IMR-90 (cell line): Measurements from ENCODE around the gene ASTL. TPM values are rescaled to one million over a fixed set of nuclear protein-coding genes. Genes with fewer than 3 reads are reported as not detected.

ENCODE experiments used
- ATAC-seq: fragments of 200-7000 bp; cut with Tn5 transposase; 2 replicates; pipeline ENCODE4 v1.9.1; 2020; ENCODE audit warnings: low read depth, mild to moderate bottlenecking, moderate library complexity
- BruUV-seq: library from RNA; stranded (reverse); fragments of 400-500 nt; replicated peaks from 2 replicates; lab custom pipeline; 2021; lab: Mats Ljungman, UMichigan
- CTCF ChIA-PET: fragments of 300-600 bp; formaldehyde crosslinking; extraction: SDS; loops from one replicate; lab custom pipeline; 2021; ENCODE audit warnings: antibody characterized with exemption; lab: Yijun Ruan, JAX
- POLR2A ChIA-PET: fragments of 300-600 bp; sonication (Branson Sonifier 250); formaldehyde crosslinking; loops from one replicate; lab custom pipeline; 2022; ENCODE audit warnings: antibody characterized with exemption; ENCODE audit not compliant: unreplicated experiment; lab: Charles Lee
- DNase-seq: peaks from one replicate; pipeline ENCODE4 v3.0.0; 2013
- H2AFZ ChIP-seq: replicated peaks from 2 replicates; pipeline ENCODE3; 2013; ENCODE audit warnings: low read length, mild to moderate bottlenecking; ENCODE audit not compliant: poor library complexity
- H2AK5ac ChIP-seq: 2 replicates; pipeline ENCODE4 v1.6.1; 2013; ENCODE audit warnings: low read depth, low read length, inconsistent platforms
- H2AK9ac ChIP-seq: replicated peaks from 2 replicates; pipeline ENCODE3; 2013; ENCODE audit warnings: mild to moderate bottlenecking, low read depth, low read length, moderate library complexity; ENCODE audit not compliant: poor library complexity
- H2BK120ac ChIP-seq: 2 replicates; pipeline ENCODE4 v1.6.1; 2013; ENCODE audit warnings: low read depth, low read length, inconsistent platforms
- H2BK15ac ChIP-seq: 3 replicates; pipeline ENCODE4 v1.6.1; 2013; ENCODE audit warnings: low read depth, low read length, inconsistent platforms
- H2BK20ac ChIP-seq: 2 replicates; pipeline ENCODE4 v1.6.1; 2013; ENCODE audit warnings: low read depth, mild to moderate bottlenecking, inconsistent platforms, low read length, moderate library complexity
- H2BK5ac ChIP-seq: 2 replicates; pipeline ENCODE4 v1.6.1; 2013; ENCODE audit warnings: mild to moderate bottlenecking, low read depth, low read length, inconsistent platforms; ENCODE audit not compliant: poor library complexity, severe bottlenecking
- H3K14ac ChIP-seq: replicated peaks from 2 replicates; pipeline ENCODE4 v1.6.1; 2013; ENCODE audit warnings: low read depth, low read length, inconsistent platforms
- H3K18ac ChIP-seq: 2 replicates; pipeline ENCODE4 v1.6.1; 2013; ENCODE audit warnings: low read depth, low read length, control low read depth
- H3K23ac ChIP-seq: 2 replicates; pipeline ENCODE4 v1.6.1; 2013; ENCODE audit warnings: low read depth, low read length, inconsistent platforms
- H3K27ac ChIP-seq: 2 replicates; pipeline ENCODE4 v1.5.1; 2013; ENCODE audit warnings: mild to moderate bottlenecking, control low read depth, low read length; ENCODE audit not compliant: insufficient read depth
- H3K27me3 ChIP-seq: 2 replicates; pipeline ENCODE4 v1.6.1; 2013; ENCODE audit warnings: low read length; ENCODE audit not compliant: control insufficient read depth, insufficient read depth
- H3K36me3 ChIP-seq: 2 replicates; pipeline ENCODE4 v1.6.1; 2013; ENCODE audit warnings: low read length, mixed read lengths; ENCODE audit not compliant: control insufficient read depth, insufficient read depth
- H3K4ac ChIP-seq: 2 replicates; pipeline ENCODE4 v1.6.1; 2013; ENCODE audit warnings: low read depth, low read length, inconsistent platforms
- H3K4me1 ChIP-seq: 2 replicates; pipeline ENCODE4 v1.6.1; 2013; ENCODE audit warnings: low read length, mixed read lengths; ENCODE audit not compliant: control insufficient read depth, insufficient read depth
- H3K4me2 ChIP-seq: 2 replicates; pipeline ENCODE4 v1.6.1; 2013; ENCODE audit warnings: low read depth, mild to moderate bottlenecking, control low read depth, low read length, moderate library complexity
- H3K4me3 ChIP-seq: 2 replicates; pipeline ENCODE4 v1.5.1; 2013; ENCODE audit warnings: low read depth, mild to moderate bottlenecking, control low read depth, low read length, moderate library complexity; ENCODE audit not compliant: insufficient read depth
- H3K56ac ChIP-seq: 2 replicates; pipeline ENCODE4 v1.6.1; 2013; ENCODE audit warnings: low read length, inconsistent platforms; ENCODE audit not compliant: insufficient read depth; ENCODE audit errors: extremely low read depth
- H3K79me1 ChIP-seq, 2 experiments: 2 replicates each; pipeline ENCODE4 v1.6.1; 2013; ENCODE audit warnings: low read length in 2 of 2, inconsistent platforms in 1 of 2, low read depth in 1 of 2
- H3K9ac ChIP-seq: 2 replicates; pipeline ENCODE4 v1.6.1; 2013; ENCODE audit warnings: low read depth, low read length, control low read depth
- H3K9me1 ChIP-seq: 2 replicates; pipeline ENCODE4 v1.6.1; 2013; ENCODE audit warnings: low read length, inconsistent platforms; ENCODE audit not compliant: insufficient read depth
- H3K9me3 ChIP-seq: 2 replicates; pipeline ENCODE4 v1.6.1; 2013; ENCODE audit warnings: low read length; ENCODE audit not compliant: control insufficient read depth, insufficient read depth
- H4K20me1 ChIP-seq: 2 replicates; pipeline ENCODE4 v1.6.1; 2013; ENCODE audit warnings: low read length, inconsistent platforms; ENCODE audit not compliant: insufficient read depth
- H4K5ac ChIP-seq: 2 replicates; pipeline ENCODE4 v1.6.1; 2013; ENCODE audit warnings: mild to moderate bottlenecking, low read depth, low read length, control low read depth
- H4K8ac ChIP-seq, 2 experiments: 2 replicates each; pipeline ENCODE4 v1.6.1; 2013; ENCODE audit warnings: low read depth in 2 of 2, low read length in 2 of 2, control low read depth in 1 of 2, inconsistent platforms in 1 of 2
- H4K91ac ChIP-seq: 2 replicates; pipeline ENCODE4 v1.6.1; 2013; ENCODE audit warnings: low read depth, low read length, inconsistent platforms; ENCODE audit not compliant: insufficient read depth
- BHLHE40 ChIP-seq: fragments of 150-350 bp; IDR thresholded peaks from 2 replicates; pipeline ENCODE4 v1.6.1; 2016; ENCODE audit warnings: mild to moderate bottlenecking, low read depth, low read length
- CHD1 ChIP-seq: IDR thresholded peaks from 2 replicates; pipeline ENCODE4 v1.6.1; 2012; ENCODE audit warnings: low read depth, low read length, improper control_type of control experiment
- FOS ChIP-seq: fragments of 150-350 bp; IDR thresholded peaks from 2 replicates; pipeline ENCODE4 v1.6.1; 2016; ENCODE audit warnings: low read depth, low read length
- MXI1 ChIP-seq: IDR thresholded peaks from 2 replicates; pipeline ENCODE4 v1.6.1; 2012; ENCODE audit warnings: low read depth, mild to moderate bottlenecking, low read length, moderate library complexity, borderline replicate concordance
- NFE2L2 ChIP-seq: fragments of 150-350 bp; IDR thresholded peaks from 2 replicates; pipeline ENCODE4 v1.6.1; 2016; ENCODE audit warnings: low read depth, mild to moderate bottlenecking, low read length
- POLR2A ChIP-seq: IDR thresholded peaks from 2 replicates; pipeline ENCODE4 v1.6.1; 2012; ENCODE audit warnings: mild to moderate bottlenecking, low read depth, low read length
- RCOR1 ChIP-seq: IDR thresholded peaks from 2 replicates; pipeline ENCODE4 v1.6.1; 2012; ENCODE audit warnings: mild to moderate bottlenecking, low read length, improper control_type of control experiment; ENCODE audit not compliant: insufficient replicate concordance
- RFX5 ChIP-seq: IDR thresholded peaks from 2 replicates; pipeline ENCODE4 v1.8.0; 2012; ENCODE audit warnings: low read depth, mild to moderate bottlenecking, low read length, moderate library complexity
- SMC3 ChIP-seq: fragments of 150-350 bp; IDR thresholded peaks from 2 replicates; pipeline ENCODE4 v1.6.1; 2016; ENCODE audit warnings: low read depth, mild to moderate bottlenecking, antibody characterized with exemption, low read length, moderate library complexity
- WGBS, 2 experiments: methylation state at CpG; one replicate each; pipeline versions ENCODE4 v1.1.5 to v1.1.7; 2013; ENCODE audit warnings: missing lambda C conversion rate in 2 of 2; ENCODE audit not compliant: insufficient read length in 1 of 2; ENCODE audit errors: extremely low coverage in 2 of 2; 5-methylcytosine and 5-hydroxymethylcytosine counted together
- dilution Hi-C: fragments of 300-500 bp; cut with HindIII; formaldehyde crosslinking; loops from one replicate; pipeline ENCODE4 v1.14.3; 2018; ENCODE audit warnings: low sequenced_read_pairs; ENCODE audit not compliant: unreplicated experiment
- in situ Hi-C: fragments of 300-500 bp; cut with MboI; formaldehyde crosslinking; loops from 3 replicates; pipeline ENCODE4 v1.14.3; 2019; ENCODE audit warnings: low sequenced_read_pairs, inconsistent platforms, mixed read lengths
- intact Hi-C: fragments of 100-400 bp; cut with micrococcal nuclease; formaldehyde crosslinking; loops from 2 replicates; pipeline ENCODE4 v1.10.0; 2022
- polyA plus RNA-seq, 3 experiments: library from polyadenylated mRNA; depleted of rRNA; stranded (reverse); fragments of >200 nt; gene quantifications; 2 replicates each; pipeline ENCODE4 v1.2.3, GENCODE V29; 2012; ENCODE audit warnings: low replicate concordance in 1 of 3
- total RNA-seq: library from RNA; depleted of rRNA; stranded (reverse); fragments of >200 nt; gene quantifications from 2 replicates; pipeline ENCODE4 v1.2.3, GENCODE V29; 2012
- TF ChIP-seq, protein P1 (sequence below): conservative IDR thresholded peaks from 2 replicates; pipeline ENCODE4 v1.5.1; 2012; ENCODE audit warnings: mild to moderate bottlenecking, low read depth, low read length, improper control_type of control experiment
- TF ChIP-seq, protein P2 (sequence below): fragments of 150-350 bp; IDR thresholded peaks from 2 replicates; pipeline ENCODE4 v1.6.1; 2017; ENCODE audit warnings: mild to moderate bottlenecking, antibody characterized with exemption, low read length, low read depth

The ASTL gene
- total and polyA plus RNA-seq, 2 of the 4 experiments (the other 2 are of a cell fraction) = not detected

DNA sequence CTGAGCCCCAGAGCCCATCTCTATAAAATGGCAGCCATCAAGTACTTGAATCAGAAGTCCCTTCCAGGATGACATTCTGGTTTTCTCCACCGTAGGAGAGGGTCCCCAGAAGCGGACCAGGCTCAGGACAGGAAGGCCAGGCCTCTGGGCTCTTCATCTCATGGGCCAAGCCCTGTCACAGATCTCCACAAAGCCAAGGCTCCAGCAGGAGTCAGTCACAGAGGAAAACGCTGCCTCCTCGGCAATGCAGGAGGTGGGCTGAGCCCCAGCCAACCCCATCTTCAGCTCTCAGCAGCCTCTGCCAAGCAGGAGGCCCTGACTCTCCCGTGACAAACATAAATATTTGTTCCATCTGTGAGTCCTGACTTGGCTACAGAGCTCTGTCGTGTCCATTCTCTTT, 64.1 kb downstream of the ASTL start:
- H3K27me3 ChIP-seq = peaks cover 19% of the 10 kb centered on the region; the same call in 1 of the 2 replicates
- H3K4me3 ChIP-seq = no peak overlapping the region
- no peak overlapping the region for H2BK120ac ChIP-seq
- ATAC-seq (no peak), DNase-seq (no peak)
- H3K9me1 ChIP-seq = no peaks in the 10 kb centered on the region
- H3K79me1 ChIP-seq = no peaks in the 10 kb centered on the region
- no peak overlapping the region for H3K9ac ChIP-seq
- ChIA-PET POLR2A (no interaction called here), CTCF (interaction anchor here (1.2 kb wide), 1 partner anchor 100 kb away, joined by 5 read pairs; no protein-coding TSS in a partner anchor)
- WGBS, 2 experiments = 45% methylated on average over 2 of the region's 6 CpGs; no CpG with 5 or more reads in 1 of the 2 experiments
- H3K4ac ChIP-seq = no peak overlapping the region
- H3K4me1 ChIP-seq = no peaks in the 10 kb centered on the region
- no peak overlapping the region for H4K5ac ChIP-seq
- dilution Hi-C loops (no loop called here), intact Hi-C loops (no loop called here), in situ Hi-C loops (loop anchor here (25.0 kb wide), 1 partner anchor 1588 kb away; the partner anchor contains the start of genes ACTR1B and C2orf92)
- no peak overlapping the region for H2AK9ac ChIP-seq
- H2BK5ac ChIP-seq = no peak overlapping the region
- no peak overlapping the region for H3K27ac ChIP-seq
- H2AK5ac ChIP-seq = no peak overlapping the region
- no TSS peak for BruUV-seq
- no peak overlapping the region for H3K18ac ChIP-seq
- H4K91ac ChIP-seq = no peak overlapping the region
- TF ChIP-seq RFX5 = no peak
- TF ChIP-seq CHD1 = no peak
- no peak for TF ChIP-seq FOS
- TF ChIP-seq NFE2L2 = no peak
- no peak for TF ChIP-seq RCOR1
- TF ChIP-seq POLR2A = no peak
- TF ChIP-seq BHLHE40 = no peak
- TF ChIP-seq, protein P1, sequence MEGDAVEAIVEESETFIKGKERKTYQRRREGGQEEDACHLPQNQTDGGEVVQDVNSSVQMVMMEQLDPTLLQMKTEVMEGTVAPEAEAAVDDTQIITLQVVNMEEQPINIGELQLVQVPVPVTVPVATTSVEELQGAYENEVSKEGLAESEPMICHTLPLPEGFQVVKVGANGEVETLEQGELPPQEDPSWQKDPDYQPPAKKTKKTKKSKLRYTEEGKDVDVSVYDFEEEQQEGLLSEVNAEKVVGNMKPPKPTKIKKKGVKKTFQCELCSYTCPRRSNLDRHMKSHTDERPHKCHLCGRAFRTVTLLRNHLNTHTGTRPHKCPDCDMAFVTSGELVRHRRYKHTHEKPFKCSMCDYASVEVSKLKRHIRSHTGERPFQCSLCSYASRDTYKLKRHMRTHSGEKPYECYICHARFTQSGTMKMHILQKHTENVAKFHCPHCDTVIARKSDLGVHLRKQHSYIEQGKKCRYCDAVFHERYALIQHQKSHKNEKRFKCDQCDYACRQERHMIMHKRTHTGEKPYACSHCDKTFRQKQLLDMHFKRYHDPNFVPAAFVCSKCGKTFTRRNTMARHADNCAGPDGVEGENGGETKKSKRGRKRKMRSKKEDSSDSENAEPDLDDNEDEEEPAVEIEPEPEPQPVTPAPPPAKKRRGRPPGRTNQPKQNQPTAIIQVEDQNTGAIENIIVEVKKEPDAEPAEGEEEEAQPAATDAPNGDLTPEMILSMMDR = no peak
- no peak for TF ChIP-seq MXI1
- TF ChIP-seq, protein P2, sequence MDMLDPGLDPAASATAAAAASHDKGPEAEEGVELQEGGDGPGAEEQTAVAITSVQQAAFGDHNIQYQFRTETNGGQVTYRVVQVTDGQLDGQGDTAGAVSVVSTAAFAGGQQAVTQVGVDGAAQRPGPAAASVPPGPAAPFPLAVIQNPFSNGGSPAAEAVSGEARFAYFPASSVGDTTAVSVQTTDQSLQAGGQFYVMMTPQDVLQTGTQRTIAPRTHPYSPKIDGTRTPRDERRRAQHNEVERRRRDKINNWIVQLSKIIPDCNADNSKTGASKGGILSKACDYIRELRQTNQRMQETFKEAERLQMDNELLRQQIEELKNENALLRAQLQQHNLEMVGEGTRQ = no peak
- TF ChIP-seq SMC3 = no peak
- H4K20me1 ChIP-seq = no peaks in the 10 kb centered on the region
- H3K4me2 ChIP-seq = no peak overlapping the region
- H3K36me3 ChIP-seq = no peaks in the 10 kb centered on the region
- peaks cover 10% of the 10 kb centered on the region for H3K9me3 ChIP-seq
- no peak overlapping the region for H3K56ac ChIP-seq
- no peak overlapping the region for H4K8ac ChIP-seq
- no peak overlapping the region for H2BK20ac ChIP-seq
- H3K23ac ChIP-seq = no peak overlapping the region
- H2AFZ ChIP-seq = no peak overlapping the region
- no peak overlapping the region for H3K14ac ChIP-seq
- H2BK15ac ChIP-seq = no peak overlapping the region
